Stomach (tissue), 4 donors: ENCODE measurements around the gene MLNR.

Experiments used
- EP300 ChIP-seq: sonication (generic); formaldehyde crosslinking; IDR thresholded peaks from one replicate; pipeline ENCODE4 v1.6.1; 2017; ENCODE audit warnings: antibody characterized with exemption
- POLR2A ChIP-seq, 4 donors: fragments of 450-650 bp; IDR thresholded peaks; one replicate each; pipeline ENCODE4 v1.6.1; 2016; ENCODE audit warnings: antibody characterized with exemption in 4 of 4, control low read depth in 2 of 4, mild to moderate bottlenecking in 1 of 4, moderate library complexity in 1 of 4
- POLR2AphosphoS5 ChIP-seq, 3 donors: sonication (generic); formaldehyde crosslinking; IDR thresholded peaks; one replicate each; pipeline ENCODE4 v1.6.1; 2016; ENCODE audit warnings: antibody characterized with exemption in 3 of 3
- TF ChIP-seq, protein P1 (sequence below), 7 experiments: fragments of 450-650 bp in 4 of 7; fragments of 200-600 bp in 3 of 7; sonication (generic) in 3 of 7; IDR thresholded peaks; one replicate each; pipeline ENCODE4 v1.5.1; 2016 to 2019; ENCODE audit warnings: antibody characterized with exemption in 7 of 7, control low read depth in 2 of 7, mild to moderate bottlenecking in 1 of 7

DNA sequence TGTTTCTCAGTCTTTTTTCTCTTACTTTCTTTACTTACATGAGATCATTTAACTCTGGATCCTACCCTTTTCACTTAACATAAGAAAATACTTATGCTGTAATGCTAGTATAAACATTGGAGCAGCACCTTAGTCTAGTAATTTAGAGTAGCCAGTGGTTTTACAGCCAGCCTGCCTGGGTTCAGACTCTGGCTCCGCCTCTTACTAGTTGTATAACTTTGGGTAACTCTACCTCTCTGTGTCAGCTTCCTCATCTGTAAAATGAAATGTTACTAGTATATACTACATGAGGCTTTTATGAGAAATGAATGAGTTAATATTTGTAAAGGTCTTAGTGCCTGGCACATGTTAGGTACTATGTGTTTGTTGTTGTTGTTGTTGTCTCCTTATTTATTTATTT, 33.2 kb downstream of the MLNR start:
- TF ChIP-seq POLR2AphosphoS5 (IDR thresholded peaks at IDR 0.05) (no peak), POLR2A (IDR thresholded peaks at IDR 0.05) (no peak), EP300 (no peak)
- TF ChIP-seq, protein P1, sequence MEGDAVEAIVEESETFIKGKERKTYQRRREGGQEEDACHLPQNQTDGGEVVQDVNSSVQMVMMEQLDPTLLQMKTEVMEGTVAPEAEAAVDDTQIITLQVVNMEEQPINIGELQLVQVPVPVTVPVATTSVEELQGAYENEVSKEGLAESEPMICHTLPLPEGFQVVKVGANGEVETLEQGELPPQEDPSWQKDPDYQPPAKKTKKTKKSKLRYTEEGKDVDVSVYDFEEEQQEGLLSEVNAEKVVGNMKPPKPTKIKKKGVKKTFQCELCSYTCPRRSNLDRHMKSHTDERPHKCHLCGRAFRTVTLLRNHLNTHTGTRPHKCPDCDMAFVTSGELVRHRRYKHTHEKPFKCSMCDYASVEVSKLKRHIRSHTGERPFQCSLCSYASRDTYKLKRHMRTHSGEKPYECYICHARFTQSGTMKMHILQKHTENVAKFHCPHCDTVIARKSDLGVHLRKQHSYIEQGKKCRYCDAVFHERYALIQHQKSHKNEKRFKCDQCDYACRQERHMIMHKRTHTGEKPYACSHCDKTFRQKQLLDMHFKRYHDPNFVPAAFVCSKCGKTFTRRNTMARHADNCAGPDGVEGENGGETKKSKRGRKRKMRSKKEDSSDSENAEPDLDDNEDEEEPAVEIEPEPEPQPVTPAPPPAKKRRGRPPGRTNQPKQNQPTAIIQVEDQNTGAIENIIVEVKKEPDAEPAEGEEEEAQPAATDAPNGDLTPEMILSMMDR (IDR thresholded peaks at IDR 0.05) = no peak
